ENCODE measurements around the gene RFX3. TPM values are rescaled to one million over a fixed set of nuclear protein-coding genes. Genes with fewer than 3 reads are reported as not detected.

The RFX3 gene
- total RNA-seq, 1 experiment from 2014 or later, result 19.1 TPM

- no peak for DNase-seq (ENCODE audit: low spot score)
- in situ Hi-C loops (cut with HindIII; ENCODE audit: low sequenced_read_pairs), result no loop called here
Measured at GRCh38 chr9:3447143-3447542, 78.7 kb downstream of the RFX3 start.

- DNase-seq (ENCODE audit: low spot score), result no peak
- in situ Hi-C loops (cut with HindIII; ENCODE audit: low sequenced_read_pairs), result no loop called here
Measured at GRCh38 chr9:3446313-3446712, 79.5 kb downstream of the RFX3 start.

DNA sequence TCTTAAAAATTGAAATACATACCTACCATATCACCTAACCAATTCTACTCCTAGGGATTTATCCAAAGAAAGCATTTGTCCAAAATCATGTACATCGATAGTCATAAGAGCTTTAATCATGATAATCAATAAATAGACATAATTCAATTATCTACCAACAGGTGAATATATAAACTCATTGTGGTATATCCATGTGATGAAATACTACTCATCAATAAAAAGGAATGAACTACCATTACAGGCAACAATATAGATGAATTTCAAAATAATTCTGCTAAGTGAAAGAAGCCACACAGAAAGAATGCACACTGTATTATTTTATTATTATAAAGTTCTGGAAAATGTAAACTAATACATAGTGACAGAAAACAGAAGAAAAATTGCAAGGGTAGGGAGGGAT is 81.8 kb downstream of the RFX3 start:
- no peak for DNase-seq (ENCODE audit: low spot score)
- in situ Hi-C loops (cut with HindIII; ENCODE audit: low sequenced_read_pairs), result no loop called here

GRCh38 chr9:3441197-3441816 is 84.5 kb downstream of the RFX3 start:
- in situ Hi-C loops (cut with HindIII; ENCODE audit: low sequenced_read_pairs), result no loop called here
- DNase-seq (ENCODE audit: low spot score), result peak; percentile 41

GRCh38 chr9:3436629-3437420 is 89.0 kb downstream of the RFX3 start:
- DNase-seq (ENCODE audit: low spot score), result peak; percentile 45
- in situ Hi-C loops (cut with HindIII; ENCODE audit: low sequenced_read_pairs), result no loop called here

DNA sequence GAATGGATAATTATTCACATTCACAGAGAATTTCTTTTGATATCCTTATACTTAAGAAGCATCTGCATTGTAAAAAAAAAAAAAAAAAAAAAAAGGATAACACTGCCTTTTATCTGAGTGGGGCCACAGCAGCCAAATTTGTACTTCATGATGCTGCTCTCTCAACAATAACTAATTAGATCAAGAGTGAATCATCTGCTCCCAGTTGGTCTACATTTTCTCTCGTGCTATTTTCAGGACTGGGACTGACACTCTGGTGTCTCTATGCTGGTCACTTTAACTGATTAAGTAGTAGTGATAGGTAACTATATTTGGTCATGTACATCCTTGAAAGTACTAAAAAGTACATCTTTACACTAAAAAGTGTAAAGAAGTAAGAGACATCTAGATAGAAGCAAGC is 90.1 kb downstream of the RFX3 start:
- DNase-seq (ENCODE audit: low spot score), result peak; percentile 42
- in situ Hi-C loops (cut with HindIII; ENCODE audit: low sequenced_read_pairs), result no loop called here

DNA sequence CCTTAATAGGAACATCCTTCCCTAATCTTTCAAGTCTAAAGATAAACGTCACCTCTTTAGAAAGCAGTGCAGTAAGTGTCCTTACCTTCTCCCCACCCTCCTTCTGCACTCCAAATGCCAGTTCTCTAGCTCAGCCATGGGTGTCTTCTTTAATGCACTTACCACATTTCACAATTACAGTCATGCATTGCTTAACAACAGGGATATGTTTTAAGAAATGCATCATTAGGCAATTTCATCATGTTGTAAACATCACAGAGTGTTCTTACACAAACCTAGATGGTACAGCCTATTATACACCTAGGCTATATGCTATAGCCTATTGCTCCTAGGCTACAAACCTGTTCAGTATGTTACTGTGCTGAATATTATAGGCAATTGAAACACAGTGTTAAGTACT is 91.2 kb downstream of the RFX3 start:
- DNase-seq (ENCODE audit: low spot score), result no peak
- in situ Hi-C loops (cut with HindIII; ENCODE audit: low sequenced_read_pairs), result no loop called here

GRCh38 chr9:3433754-3434153 is 92.0 kb downstream of the RFX3 start:
- in situ Hi-C loops (cut with HindIII; ENCODE audit: low sequenced_read_pairs), result no loop called here

GRCh38 chr9:3433066-3433465 is 92.7 kb downstream of the RFX3 start:
- DNase-seq (ENCODE audit: low spot score), result no peak
- in situ Hi-C loops (cut with HindIII; ENCODE audit: low sequenced_read_pairs), result no loop called here

More at GRCh38 chr9:3433754-3434153, 92.0 kb downstream of the RFX3 start:
- no peak for DNase-seq (ENCODE audit: low spot score)

DNA sequence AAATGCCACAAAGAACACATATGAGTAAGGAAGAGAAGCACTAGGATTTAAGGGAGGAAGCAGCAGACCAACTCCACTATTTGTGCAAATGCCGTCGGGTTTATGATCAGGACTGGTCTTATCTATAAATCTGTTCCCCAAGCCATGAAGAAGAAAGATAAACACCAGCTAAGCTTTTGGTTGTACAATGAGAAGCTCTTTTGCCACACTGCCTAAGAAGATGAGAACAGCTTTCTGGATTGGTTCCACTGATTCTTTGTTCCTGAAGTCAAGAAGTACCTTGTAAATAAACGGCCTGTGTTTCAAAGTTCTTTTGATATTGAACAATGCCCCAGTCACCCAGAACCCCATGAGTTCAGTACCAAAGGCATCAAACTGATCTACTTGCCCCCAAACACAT is 93.9 kb downstream of the RFX3 start:
- in situ Hi-C loops (cut with HindIII; ENCODE audit: low sequenced_read_pairs), result no loop called here

GRCh38 chr9:3419893-3420292 is 105.9 kb downstream of the RFX3 start:
- DNase-seq (ENCODE audit: low spot score), result peak; percentile 36
- in situ Hi-C loops (cut with HindIII; ENCODE audit: low sequenced_read_pairs), result no loop called here

More for the DNA sequence above, 93.9 kb downstream of the RFX3 start:
- DNase-seq (ENCODE audit: low spot score), result no peak

GRCh38 chr9:3415906-3416305 is 109.9 kb downstream of the RFX3 start:
- in situ Hi-C loops (cut with HindIII; ENCODE audit: low sequenced_read_pairs), result no loop called here
- DNase-seq (ENCODE audit: low spot score), result no peak

DNA sequence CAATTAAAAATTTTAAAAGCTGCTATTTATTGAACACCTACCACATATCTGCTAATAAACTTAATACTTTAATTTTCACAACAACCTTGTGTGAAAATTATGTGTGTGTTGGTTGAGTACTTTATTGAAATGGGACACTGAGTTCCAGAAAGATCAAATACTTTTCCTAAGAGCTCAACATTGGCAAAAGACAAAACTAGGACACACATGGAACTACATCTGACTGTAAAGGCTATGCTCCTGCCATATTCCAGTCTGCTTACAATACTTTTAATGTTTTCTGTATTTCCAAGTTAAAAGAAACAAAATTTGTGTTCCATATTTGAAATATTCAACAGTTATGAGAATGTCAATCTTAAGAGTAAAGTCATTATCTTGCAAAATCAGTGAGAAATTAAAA is 111.8 kb downstream of the RFX3 start:
- in situ Hi-C loops (cut with HindIII; ENCODE audit: low sequenced_read_pairs), result no loop called here
- DNase-seq (ENCODE audit: low spot score), result no peak

GRCh38 chr9:3410461-3410860 is 115.3 kb downstream of the RFX3 start:
- in situ Hi-C loops (cut with HindIII; ENCODE audit: low sequenced_read_pairs), result no loop called here
- no peak for DNase-seq (ENCODE audit: low spot score)

DNA sequence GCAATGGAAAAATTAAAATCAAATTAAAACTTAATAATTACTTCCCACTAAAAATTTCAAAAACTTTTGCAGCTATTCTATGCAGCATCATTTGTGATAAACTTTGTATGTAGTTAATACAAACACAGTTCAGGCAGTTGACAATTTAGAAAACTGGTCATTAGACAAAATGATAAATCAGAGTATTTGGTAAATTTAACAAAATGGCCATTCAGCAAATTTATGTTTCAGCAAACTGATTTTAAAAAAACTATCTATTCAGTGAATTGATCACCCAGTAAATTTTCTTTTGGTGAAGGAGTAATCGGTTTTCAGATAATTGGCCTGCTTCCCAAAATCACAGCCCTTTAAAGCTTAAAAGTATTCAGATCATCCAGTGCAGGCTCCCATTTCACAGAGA is 116.3 kb downstream of the RFX3 start:
- in situ Hi-C loops (cut with HindIII; ENCODE audit: low sequenced_read_pairs), result no loop called here
- no peak for DNase-seq (ENCODE audit: low spot score)

DNA sequence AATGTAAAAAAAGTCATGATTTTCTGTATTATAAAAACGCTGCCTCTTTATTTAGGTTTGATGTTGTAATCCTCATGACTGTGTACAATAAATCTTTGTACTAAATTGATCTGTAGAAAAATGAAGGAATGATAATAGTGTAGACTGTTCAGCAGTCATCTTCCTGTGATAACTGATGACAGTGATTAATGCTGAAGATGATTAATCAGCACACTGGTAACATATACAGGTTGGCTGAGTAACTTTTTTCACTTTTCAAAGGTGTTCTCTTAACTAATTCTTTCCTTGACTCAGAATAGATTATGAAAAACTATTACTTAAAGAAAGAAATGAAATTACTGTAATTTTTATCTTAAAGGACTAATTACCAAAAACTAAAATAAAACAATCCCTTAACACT is 122.5 kb downstream of the RFX3 start:
- no peak for DNase-seq (ENCODE audit: low spot score)
- in situ Hi-C loops (cut with HindIII; ENCODE audit: low sequenced_read_pairs), result no loop called here

GRCh38 chr9:3401221-3401954 is 124.4 kb downstream of the RFX3 start:
- DNase-seq (ENCODE audit: low spot score), result peak; percentile 74
- in situ Hi-C loops (cut with HindIII; ENCODE audit: low sequenced_read_pairs), result no loop called here

GRCh38 chr9:3398232-3398648 is 127.6 kb downstream of the RFX3 start:
- in situ Hi-C loops (cut with HindIII; ENCODE audit: low sequenced_read_pairs), result no loop called here
- no peak for DNase-seq (ENCODE audit: low spot score)

DNA sequence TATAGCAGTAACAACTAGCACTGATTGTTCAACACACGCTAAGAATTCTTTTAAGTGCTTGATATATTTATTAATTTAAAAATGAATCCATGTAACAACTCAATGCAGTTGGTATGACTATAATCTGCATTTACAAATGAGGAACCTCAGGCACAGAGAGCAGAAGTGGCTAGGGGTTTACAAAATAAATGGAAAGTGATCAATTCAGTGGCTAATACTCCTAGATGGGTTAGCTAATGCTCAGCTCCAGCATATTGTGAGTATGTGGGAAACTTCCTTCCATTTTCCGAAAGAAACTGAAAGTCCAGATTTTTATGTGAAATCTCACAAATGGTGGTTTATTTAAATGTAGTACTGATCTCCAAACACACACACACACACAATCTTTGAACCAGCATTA is 128.0 kb downstream of the RFX3 start:
- DNase-seq (ENCODE audit: low spot score), result no peak
- in situ Hi-C loops (cut with HindIII; ENCODE audit: low sequenced_read_pairs), result no loop called here

- DNase-seq (ENCODE audit: low spot score), result no peak
- in situ Hi-C loops (cut with HindIII; ENCODE audit: low sequenced_read_pairs), result no loop called here
Measured at GRCh38 chr9:3391414-3391813, 134.4 kb downstream of the RFX3 start.

Measured in G401 (cell line).